HUES6 (cell line): Measurements from ENCODE around the gene PCDHB12.
A peak's percentile ranks its signal among the peaks of the same experiment; 100 is the strongest.
"Not testable (repeated sequence)": the region's sequence is repeated elsewhere in the genome, so short reads cannot be mapped to it uniquely, and the experiment has no call there.

Experiments
- H3K27ac ChIP-seq: 2 replicates; pipeline ENCODE4 v1.7.0; 2013; ENCODE audit warnings: low read depth, mild to moderate bottlenecking, low read length, inconsistent platforms
- H3K27me3 ChIP-seq: 2 replicates; pipeline ENCODE4 v1.6.1; 2013; ENCODE audit warnings: low read length; ENCODE audit not compliant: control insufficient read depth, insufficient read depth
- H3K36me3 ChIP-seq: 2 replicates; pipeline ENCODE4 v1.6.1; 2013; ENCODE audit warnings: low read length; ENCODE audit not compliant: control insufficient read depth, insufficient read depth
- H3K4me1 ChIP-seq: 2 replicates; pipeline ENCODE4 v1.6.1; 2013; ENCODE audit warnings: low read length; ENCODE audit not compliant: control insufficient read depth, insufficient read depth
- H3K4me3 ChIP-seq: 2 replicates; pipeline ENCODE4 v1.5.1; 2013; ENCODE audit warnings: low read depth, low read length
- H3K9ac ChIP-seq: one replicate; pipeline ENCODE4 v1.6.1; 2013; ENCODE audit warnings: mild to moderate bottlenecking, low read length
- H3K9me3 ChIP-seq: 2 replicates; pipeline ENCODE4 v1.6.1; 2013; ENCODE audit warnings: low read depth, low read length; ENCODE audit not compliant: control insufficient read depth, insufficient read depth

PCDHB12 gene

GRCh38 chr5:141208478-141208877 is at the start of gene PCDHB12:
Gene PCDHB12, plus strand, starts transcription at chr5:141208719. Its CDS starts 189 bp downstream, at chr5:141208908.
- Histone ChIP-seq H3K36me3 (no peaks in the 10 kb centered on the region), H3K27ac (no peak within 1 kb of the TSS), H3K27me3 (no peaks in the 10 kb centered on the region; the same call in 1 of the 2 replicates), H3K4me1 (no peaks in the 10 kb centered on the region), H3K9me3 (no peaks in the 10 kb centered on the region), H3K4me3 (no peak within 1 kb of the TSS), H3K9ac (no peak within 1 kb of the TSS)

- H3K27me3 ChIP-seq: no peaks in the 10 kb centered on the region
- H3K36me3 ChIP-seq: no peaks in the 10 kb centered on the region
- H3K4me3 ChIP-seq: no peak within 1 kb of the TSS
- H3K27ac ChIP-seq: no peak within 1 kb of the TSS
- no peaks in the 10 kb centered on the region for H3K4me1 ChIP-seq
- no peak within 1 kb of the TSS for H3K9ac ChIP-seq
- peaks cover 10% of the 10 kb centered on the region; the same call in 1 of the 2 replicates for H3K9me3 ChIP-seq
Measured at GRCh38 chr5:141172381-141173204, 35.9 kb upstream of the PCDHB12 start, which contains the start of gene PCDHB7. Gene PCDHB7, plus strand, starts transcription at chr5:141172644. Its CDS starts 192 bp downstream, at chr5:141172836.

DNA sequence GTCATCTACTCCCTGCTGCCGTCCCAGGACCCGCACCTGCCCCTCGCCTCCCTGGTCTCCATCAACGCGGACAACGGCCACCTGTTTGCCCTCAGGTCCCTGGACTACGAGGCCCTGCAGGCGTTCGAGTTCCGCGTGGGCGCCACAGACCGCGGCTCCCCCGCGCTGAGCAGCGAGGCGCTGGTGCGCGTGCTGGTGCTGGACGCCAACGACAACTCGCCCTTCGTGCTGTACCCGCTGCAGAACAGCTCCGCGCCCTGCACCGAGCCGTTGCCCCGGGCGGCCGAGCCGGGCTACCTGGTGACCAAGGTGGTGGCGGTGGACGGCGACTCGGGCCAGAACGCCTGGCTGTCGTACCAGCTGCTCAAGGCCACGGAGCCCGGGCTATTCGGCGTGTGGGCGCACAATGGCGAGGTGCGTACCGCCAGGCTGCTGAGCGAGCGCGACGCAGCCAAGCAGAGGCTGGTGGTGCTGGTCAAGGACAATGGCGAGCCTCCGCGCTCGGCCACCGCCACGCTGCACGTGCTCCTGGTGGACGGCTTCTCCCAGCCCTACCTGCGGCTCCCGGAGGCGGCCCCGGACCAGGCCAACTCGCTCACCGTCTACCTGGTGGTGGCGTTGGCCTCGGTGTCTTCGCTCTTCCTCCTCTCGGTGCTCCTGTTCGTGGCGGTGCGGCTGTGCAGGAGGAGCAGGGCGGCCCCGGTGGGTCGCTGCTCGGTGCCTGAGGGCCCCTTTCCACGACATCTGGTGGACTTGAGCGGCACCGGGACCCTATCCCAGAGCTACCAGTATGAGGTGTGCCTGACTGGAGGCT is 34.0 kb upstream of the PCDHB12 start:
- not testable (repeated sequence) for H3K27ac ChIP-seq, H3K36me3 ChIP-seq, H3K27me3 ChIP-seq, H3K4me1 ChIP-seq, H3K9ac ChIP-seq, H3K4me3 ChIP-seq
- H3K9me3 ChIP-seq: peaks cover 13% of the 10 kb centered on the region; the same call in 1 of the 2 replicates

- no peaks in the 10 kb centered on the region for H3K36me3 ChIP-seq
- H3K4me1 ChIP-seq: no peaks in the 10 kb centered on the region
- H3K9me3 ChIP-seq: peaks cover 14% of the 10 kb centered on the region; the same call in 1 of the 2 replicates
- H3K27ac ChIP-seq: no peak overlapping the region
- H3K27me3 ChIP-seq: no peaks in the 10 kb centered on the region
- H3K9ac ChIP-seq: no peak overlapping the region
- H3K4me3 ChIP-seq: no peak overlapping the region
Measured at GRCh38 chr5:141175933-141176332, 32.6 kb upstream of the PCDHB12 start.

GRCh38 chr5:141177577-141178191 is 30.8 kb upstream of the PCDHB12 start, which contains the start of gene PCDHB8:
Gene PCDHB8, plus strand, starts transcription at chr5:141177790. Its CDS starts 245 bp downstream, at chr5:141178035.
- H3K9ac ChIP-seq, H3K36me3 ChIP-seq, H3K27ac ChIP-seq, H3K4me1 ChIP-seq, H3K27me3 ChIP-seq: not testable (repeated sequence)
- Histone ChIP-seq H3K4me3 (peak within 1 kb of the TSS; percentile 31; the same call in 1 of the 2 replicates), H3K9me3 (peaks cover 14% of the 10 kb centered on the region; the same call in 1 of the 2 replicates)

DNA sequence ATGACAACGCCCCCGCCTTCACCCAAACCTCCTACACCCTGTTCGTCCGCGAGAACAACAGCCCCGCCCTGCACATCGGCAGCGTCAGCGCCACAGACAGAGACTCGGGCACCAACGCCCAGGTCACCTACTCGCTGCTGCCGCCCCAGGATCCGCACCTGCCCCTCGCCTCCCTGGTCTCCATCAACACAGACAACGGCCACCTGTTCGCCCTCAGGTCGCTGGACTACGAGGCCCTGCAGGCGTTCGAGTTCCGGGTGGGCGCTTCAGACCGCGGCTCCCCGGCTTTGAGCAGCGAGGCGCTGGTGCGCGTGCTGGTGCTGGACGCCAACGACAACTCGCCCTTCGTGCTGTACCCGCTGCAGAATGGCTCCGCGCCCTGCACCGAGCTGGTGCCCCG is 29.1 kb upstream of the PCDHB12 start:
- H3K9ac ChIP-seq, H3K4me1 ChIP-seq, H3K36me3 ChIP-seq, H3K9me3 ChIP-seq, H3K27me3 ChIP-seq, H3K4me3 ChIP-seq, H3K27ac ChIP-seq: not testable (repeated sequence)

DNA sequence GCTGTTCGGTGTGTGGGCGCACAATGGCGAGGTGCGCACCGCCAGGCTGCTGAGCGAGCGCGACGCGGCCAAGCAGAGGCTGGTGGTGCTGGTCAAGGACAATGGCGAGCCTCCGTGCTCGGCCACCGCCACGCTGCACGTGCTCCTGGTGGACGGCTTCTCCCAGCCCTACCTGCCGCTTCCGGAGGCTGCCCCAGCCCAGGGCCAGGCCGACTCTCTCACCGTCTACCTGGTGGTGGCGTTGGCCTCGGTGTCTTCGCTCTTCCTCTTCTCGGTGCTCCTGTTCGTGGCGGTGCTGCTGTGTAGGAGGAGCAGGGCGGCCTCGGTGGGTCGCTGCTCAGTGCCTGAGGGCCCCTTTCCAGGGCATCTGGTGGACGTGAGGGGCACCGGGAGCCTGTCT is 28.6 kb upstream of the PCDHB12 start:
- H3K4me1 ChIP-seq, H3K9ac ChIP-seq, H3K36me3 ChIP-seq, H3K4me3 ChIP-seq, H3K27me3 ChIP-seq, H3K9me3 ChIP-seq, H3K27ac ChIP-seq: not testable (repeated sequence)

GRCh38 chr5:141180313-141180712 is 28.2 kb upstream of the PCDHB12 start:
- Histone ChIP-seq H3K4me3 (no peak overlapping the region), H3K27ac (no peak overlapping the region), H3K4me1 (no peaks in the 10 kb centered on the region), H3K9ac (no peak overlapping the region), H3K27me3 (no peaks in the 10 kb centered on the region), H3K36me3 (no peaks in the 10 kb centered on the region), H3K9me3 (peaks cover 9% of the 10 kb centered on the region; the same call in 1 of the 2 replicates)

DNA sequence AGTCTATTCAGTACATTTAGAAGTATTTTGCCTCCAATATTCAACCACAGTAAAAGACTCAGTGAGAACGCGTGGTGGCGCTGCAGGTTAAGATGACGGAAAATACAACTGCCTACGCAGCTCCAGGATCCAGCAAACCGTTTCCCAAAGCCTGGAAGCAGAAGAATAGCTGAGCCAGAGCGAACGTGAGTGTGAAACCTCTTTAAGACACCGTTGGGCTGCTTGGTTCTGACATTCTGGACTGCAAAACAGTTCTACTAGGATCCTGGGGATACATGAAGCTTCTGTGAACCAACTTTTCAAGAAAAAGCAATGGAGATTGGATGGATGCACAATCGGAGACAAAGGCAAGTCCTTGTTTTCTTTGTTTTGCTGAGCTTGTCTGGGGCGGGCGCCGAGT is 26.3 kb upstream of the PCDHB12 start, which contains the start of gene PCDHB16:
Gene PCDHB16 (plus strand): TSS at position 140 of the 400 bp plus-strand sequence. CDS start 173 bp downstream, at position 313.
- H3K27me3 ChIP-seq: no peaks in the 10 kb centered on the region
- H3K9ac ChIP-seq: no peak within 1 kb of the TSS
- H3K9me3 ChIP-seq: peaks cover 9% of the 10 kb centered on the region; the same call in 1 of the 2 replicates
- no peak within 1 kb of the TSS for H3K27ac ChIP-seq
- no peaks in the 10 kb centered on the region for H3K36me3 ChIP-seq
- H3K4me3 ChIP-seq: 0 out of 2 replicates have a peak within 1 kb of the TSS, but pooled peaks have one; percentile 8
- H3K4me1 ChIP-seq: no peaks in the 10 kb centered on the region

DNA sequence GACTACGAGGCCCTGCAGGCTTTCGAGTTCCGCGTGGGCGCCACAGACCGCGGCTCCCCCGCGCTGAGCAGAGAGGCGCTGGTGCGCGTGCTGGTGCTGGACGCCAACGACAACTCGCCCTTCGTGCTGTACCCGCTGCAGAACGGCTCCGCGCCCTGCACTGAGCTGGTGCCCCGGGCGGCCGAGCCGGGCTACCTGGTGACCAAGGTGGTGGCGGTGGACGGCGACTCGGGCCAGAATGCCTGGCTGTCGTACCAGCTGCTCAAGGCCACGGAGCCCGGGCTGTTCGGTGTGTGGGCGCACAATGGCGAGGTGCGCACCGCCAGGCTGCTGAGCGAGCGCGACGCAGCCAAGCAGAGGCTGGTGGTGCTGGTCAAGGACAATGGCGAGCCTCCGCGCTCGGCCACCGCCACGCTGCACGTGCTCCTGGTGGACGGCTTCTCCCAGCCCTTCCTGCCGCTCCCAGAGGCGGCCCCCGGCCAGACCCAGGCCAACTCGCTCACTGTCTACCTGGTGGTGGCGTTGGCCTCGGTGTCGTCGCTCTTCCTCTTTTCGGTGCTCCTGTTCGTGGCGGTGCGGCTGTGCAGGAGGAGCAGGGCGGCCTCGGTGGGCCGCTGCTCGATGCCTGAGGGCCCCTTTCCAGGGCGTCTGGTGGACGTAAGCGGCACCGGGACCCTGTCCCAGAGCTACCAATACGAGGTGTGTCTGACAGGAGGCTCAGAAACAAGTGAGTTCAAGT is 24.2 kb upstream of the PCDHB12 start:
- not testable (repeated sequence) for H3K36me3 ChIP-seq, H3K9me3 ChIP-seq, H3K4me1 ChIP-seq, H3K9ac ChIP-seq, H3K27me3 ChIP-seq, H3K27ac ChIP-seq, H3K4me3 ChIP-seq
